ENCODE data around the gene RGS6.
"Not testable (repeated sequence)": the region's sequence is repeated elsewhere in the genome, so short reads cannot be mapped to it uniquely, and the experiment has no call there.

The RGS6 gene

GRCh38 chr14:71932229-71932981, at the start of gene RGS6:
Gene RGS6 (plus strand): TSS chr14:71932429.
- DNase-seq (ENCODE audit: low spot score): no peak

GRCh38 chr14:71883094-71883493, 49.1 kb upstream of the RGS6 start:
- DNase-seq (ENCODE audit: low spot score): no peak

- no peak for DNase-seq (ENCODE audit: low spot score)
Observed at GRCh38 chr14:71885301-71885700, 46.9 kb upstream of the RGS6 start.

- DNase-seq (ENCODE audit: low spot score): not testable (repeated sequence)
Observed at GRCh38 chr14:71887802-71888201, 44.4 kb upstream of the RGS6 start.

- no peak for DNase-seq (ENCODE audit: low spot score)
Observed at GRCh38 chr14:71890541-71890940, 41.7 kb upstream of the RGS6 start.

- DNase-seq (ENCODE audit: low spot score): no peak
Observed at GRCh38 chr14:71891185-71891584, 41.0 kb upstream of the RGS6 start.

- DNase-seq (ENCODE audit: low spot score): no peak
Observed at GRCh38 chr14:71891970-71892369, 40.3 kb upstream of the RGS6 start.

GRCh38 chr14:71905031-71905430, 27.2 kb upstream of the RGS6 start:
- no peak for DNase-seq (ENCODE audit: low spot score)

GRCh38 chr14:71905860-71906259, 26.4 kb upstream of the RGS6 start:
- DNase-seq (ENCODE audit: low spot score): no peak

- no peak for DNase-seq (ENCODE audit: low spot score)
Observed at GRCh38 chr14:71907793-71908515, 24.3 kb upstream of the RGS6 start.

GRCh38 chr14:71911669-71912068, 20.6 kb upstream of the RGS6 start:
- DNase-seq (ENCODE audit: low spot score): no peak

GRCh38 chr14:71913342-71913741, 18.9 kb upstream of the RGS6 start:
- no peak for DNase-seq (ENCODE audit: low spot score)

- no peak for DNase-seq (ENCODE audit: low spot score)
Observed at GRCh38 chr14:71918955-71919354, 13.3 kb upstream of the RGS6 start.

- no peak for DNase-seq (ENCODE audit: low spot score)
Observed at GRCh38 chr14:71923513-71923912, 8.7 kb upstream of the RGS6 start.

GRCh38 chr14:71931492-71932228, 569 bp upstream of the RGS6 start:
- DNase-seq (ENCODE audit: low spot score): no peak

GRCh38 chr14:71933001-71933587, 865 bp downstream of the RGS6 start:
- no peak for DNase-seq (ENCODE audit: low spot score)

- DNase-seq (ENCODE audit: low spot score): not testable (repeated sequence)
Observed at GRCh38 chr14:71938273-71938672, 6.0 kb downstream of the RGS6 start.

GRCh38 chr14:71939344-71939743, 7.1 kb downstream of the RGS6 start:
- not testable (repeated sequence) for DNase-seq (ENCODE audit: low spot score)

GRCh38 chr14:71940500-71940899, 8.3 kb downstream of the RGS6 start:
- DNase-seq (ENCODE audit: low spot score): not testable (repeated sequence)

- not testable (repeated sequence) for DNase-seq (ENCODE audit: low spot score)
Observed at GRCh38 chr14:71941616-71942015, 9.4 kb downstream of the RGS6 start.

- no peak for DNase-seq (ENCODE audit: low spot score)
Observed at GRCh38 chr14:71942904-71943694, 10.9 kb downstream of the RGS6 start.

GRCh38 chr14:71943695-71944018, 11.4 kb downstream of the RGS6 start:
- no peak for DNase-seq (ENCODE audit: low spot score)

All from left forelimb (tissue), 1 donor.